Muscle of leg (tissue), 11 donors: Measurements from ENCODE around the gene PBX4. TPM values are rescaled to one million over a fixed set of nuclear protein-coding genes. Genes with fewer than 3 reads are reported as not detected.

Source experiments
- DNase-seq: peaks from one replicate; pipeline ENCODE4 v3.0.0; 2013
- H3K27ac ChIP-seq: one replicate; pipeline ENCODE4 v1.5.1; 2013; ENCODE audit warnings: mild to moderate bottlenecking, low read length, control low read depth
- H3K27me3 ChIP-seq: one replicate; pipeline ENCODE4 v1.6.1; 2013; ENCODE audit warnings: low read length; ENCODE audit not compliant: control insufficient read depth, insufficient read depth
- H3K36me3 ChIP-seq: one replicate; pipeline ENCODE4 v1.6.1; 2013; ENCODE audit warnings: low read length; ENCODE audit not compliant: control insufficient read depth, insufficient read depth
- H3K4me1 ChIP-seq: one replicate; pipeline ENCODE4 v1.6.1; 2013; ENCODE audit warnings: low read length; ENCODE audit not compliant: control insufficient read depth, insufficient read depth
- H3K4me3 ChIP-seq: one replicate; pipeline ENCODE4 v1.5.1; 2013; ENCODE audit warnings: low read length, control low read depth
- H3K9me3 ChIP-seq: replicated peaks from 2 replicates; pipeline ENCODE4 v1.6.1; 2013; ENCODE audit warnings: low read depth, low read length; ENCODE audit not compliant: control insufficient read depth
- WGBS: methylation state at CpG from one replicate; pipeline ENCODE4 v1.1.5; 2013; ENCODE audit warnings: missing lambda C conversion rate; ENCODE audit not compliant: insufficient coverage; 5-methylcytosine and 5-hydroxymethylcytosine counted together
- polyA plus RNA-seq, 8 donors: library from polyadenylated mRNA; unstranded; fragments of 120-200 nt; gene quantifications; one replicate each; pipeline versions ENCODE4 v1.2.1 to v1.2.3, GENCODE V29; 2013; ENCODE audit warnings: inconsistent platforms in 1 of 8, low replicate concordance in 1 of 8; ENCODE audit not compliant: insufficient read length in 8 of 8, insufficient read depth in 1 of 8
- total RNA-seq: library from RNA; stranded (reverse); fragments of 120-200 nt; gene quantifications from one replicate; pipeline ENCODE4 v1.2.4, GENCODE V29; 2013

The PBX4 gene
- total and polyA plus RNA-seq, 9 donors = 1.5 to 3.1 (median 1.9) TPM

DNA sequence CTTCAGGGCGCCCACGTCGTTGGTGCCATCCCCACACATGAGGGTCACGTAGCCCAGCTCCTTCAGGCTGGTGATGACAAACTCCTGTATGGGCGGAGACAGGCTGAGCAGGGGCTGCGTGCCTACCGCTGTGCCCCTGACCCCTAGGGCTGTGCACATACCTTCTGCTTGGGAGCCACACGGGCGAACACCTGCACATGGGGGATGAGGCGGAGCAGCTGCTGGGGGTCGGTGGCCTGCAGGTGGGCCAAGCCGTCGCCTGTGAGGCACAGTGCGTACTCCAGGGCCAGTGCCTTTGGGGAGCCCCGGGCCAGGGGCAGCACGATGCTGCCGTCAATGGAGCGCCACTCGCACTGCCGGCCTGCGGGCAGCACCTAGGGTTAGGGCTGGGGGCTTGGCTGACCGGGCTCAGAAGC lies 31.1 kb upstream of the PBX4 start:
- peaks cover 12% of the 10 kb centered on the region for H3K4me1 ChIP-seq
- peaks cover 86% of the 10 kb centered on the region for H3K36me3 ChIP-seq
- no peak for DNase-seq
- WGBS = 93% methylated on average over 19 of the region's 22 CpGs
- H3K27ac ChIP-seq = no peak overlapping the region
- H3K9me3 ChIP-seq = no peaks in the 10 kb centered on the region
- no peaks in the 10 kb centered on the region for H3K27me3 ChIP-seq
- no peak overlapping the region for H3K4me3 ChIP-seq

DNA sequence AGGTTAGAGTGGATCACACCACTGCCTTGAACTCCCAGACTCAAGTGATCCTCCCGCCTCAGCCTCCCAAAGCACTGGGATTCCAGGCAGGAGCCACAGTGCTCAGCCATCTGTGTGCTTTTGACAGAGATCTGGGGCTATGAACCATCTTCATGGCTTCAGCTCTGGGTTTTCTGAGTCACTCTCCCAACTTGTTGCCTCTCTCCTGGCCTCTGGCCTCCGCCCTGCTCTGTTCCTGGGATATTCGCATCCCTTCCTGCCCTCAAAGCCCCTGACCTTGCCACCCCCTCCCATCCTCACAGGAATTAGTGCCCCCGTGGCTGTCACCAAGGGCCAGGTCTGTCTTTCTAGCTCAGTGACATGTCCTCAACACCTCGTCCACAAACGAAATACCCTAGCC lies 30.7 kb upstream of the PBX4 start:
- Histone ChIP-seq H3K9me3 (no peaks in the 10 kb centered on the region), H3K36me3 (peaks cover 84% of the 10 kb centered on the region), H3K27me3 (no peaks in the 10 kb centered on the region), H3K4me1 (peaks cover 13% of the 10 kb centered on the region), H3K27ac (no peak overlapping the region), H3K4me3 (no peak overlapping the region)
- WGBS = 86% methylated on average over 6 of the region's 6 CpGs
- DNase-seq = no peak

DNA sequence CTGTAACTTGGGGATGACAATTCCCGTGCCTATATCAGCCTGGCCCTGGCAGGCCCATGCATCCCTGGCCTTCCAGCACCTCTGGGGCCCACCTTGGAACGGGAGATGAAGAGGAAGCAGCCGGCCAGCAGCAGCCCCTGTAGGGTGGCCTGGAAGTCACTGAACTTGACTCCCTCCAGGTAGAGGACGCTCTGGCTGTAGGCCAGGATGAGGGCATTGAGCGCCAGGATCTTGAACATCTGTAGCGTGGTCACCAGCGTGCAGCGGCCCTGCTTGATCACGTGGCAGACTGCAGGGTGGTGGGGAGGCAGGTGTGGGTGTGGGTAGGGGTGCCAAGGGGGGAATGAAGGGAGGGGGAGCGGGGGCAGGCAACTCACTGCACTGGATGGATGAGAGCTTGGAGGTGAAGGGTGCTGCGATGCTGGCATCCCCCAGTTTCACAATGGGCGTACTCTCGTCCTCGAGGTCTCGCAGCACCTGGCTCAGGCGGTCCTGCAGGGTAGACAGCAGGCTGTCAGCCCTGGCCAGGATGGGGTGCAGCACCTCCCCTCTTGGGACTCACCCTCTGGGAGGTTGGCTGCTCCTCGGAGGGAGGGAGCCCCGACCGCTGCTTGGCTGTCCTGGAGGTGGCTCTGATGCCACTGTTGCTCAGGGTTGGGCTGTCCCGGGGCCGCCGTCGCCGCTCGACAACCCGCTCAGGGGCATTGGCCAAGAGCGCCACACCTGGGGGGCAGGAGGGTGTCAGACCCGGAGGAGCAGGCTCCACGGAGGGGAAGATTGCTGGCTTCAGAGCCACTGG lies 28.7 kb upstream of the PBX4 start:
- 90% methylated on average over 27 of the region's 29 CpGs for WGBS
- H3K27me3 ChIP-seq = peaks cover 5% of the 10 kb centered on the region
- peaks cover 29% of the 10 kb centered on the region for H3K4me1 ChIP-seq
- no peak for DNase-seq
- H3K36me3 ChIP-seq = peaks cover 68% of the 10 kb centered on the region
- no peaks in the 10 kb centered on the region for H3K9me3 ChIP-seq
- H3K27ac ChIP-seq = no peak overlapping the region
- no peak overlapping the region for H3K4me3 ChIP-seq

DNA sequence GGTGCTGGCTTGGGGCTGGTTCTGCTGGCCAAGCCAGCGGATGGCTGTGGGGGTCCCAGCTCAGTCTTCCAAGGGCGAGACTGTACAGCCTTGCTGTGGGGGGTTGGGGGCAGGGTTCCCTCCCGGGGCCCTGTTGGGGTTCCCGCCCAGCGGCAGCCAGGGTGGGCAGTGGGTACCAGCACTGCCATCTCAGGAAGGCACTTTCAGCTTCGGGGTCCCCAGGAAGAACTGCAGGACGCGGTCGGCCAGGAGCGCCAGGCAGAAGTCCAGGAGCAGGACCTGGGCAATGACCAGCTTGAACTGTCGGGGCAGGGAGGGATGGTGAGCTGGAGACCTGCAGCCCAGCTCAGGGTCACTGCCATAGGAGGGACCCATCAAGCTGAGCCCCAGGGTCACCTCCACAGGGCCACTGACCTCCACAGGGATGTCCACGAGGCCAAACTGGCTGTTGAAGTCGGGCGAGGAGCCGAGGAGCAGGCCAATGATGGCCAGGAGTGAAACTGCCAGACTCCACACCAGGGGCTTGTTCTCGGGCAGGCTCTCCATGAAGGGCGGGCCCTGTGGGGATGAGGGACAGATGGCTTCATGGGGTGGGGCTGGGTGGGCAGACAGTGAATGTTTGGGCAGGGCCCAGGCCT lies 26.9 kb upstream of the PBX4 start:
- peaks cover 17% of the 10 kb centered on the region for H3K4me1 ChIP-seq
- H3K36me3 ChIP-seq = peaks cover 50% of the 10 kb centered on the region

DNA sequence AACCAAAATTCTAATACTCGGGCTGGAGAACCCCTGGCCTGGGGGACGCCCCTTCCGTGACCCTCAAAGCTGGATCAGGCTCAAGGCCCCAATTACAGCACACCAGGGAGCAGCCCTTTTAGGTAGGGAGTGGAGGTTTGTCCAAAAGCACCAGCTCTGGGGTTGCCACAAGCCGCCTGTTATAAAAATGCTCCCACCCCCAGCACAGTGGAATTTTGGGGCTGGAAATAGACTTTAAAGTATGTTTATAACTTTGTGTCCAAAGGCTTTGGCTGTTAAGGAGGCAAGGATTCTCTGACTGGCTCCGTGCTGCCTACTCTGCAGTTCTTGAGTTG lies 25.5 kb upstream of the PBX4 start:
- peaks cover 17% of the 10 kb centered on the region for H3K4me1 ChIP-seq
- no peaks in the 10 kb centered on the region for H3K9me3 ChIP-seq
- peaks cover 5% of the 10 kb centered on the region for H3K27me3 ChIP-seq
- peaks cover 37% of the 10 kb centered on the region for H3K36me3 ChIP-seq
- DNase-seq = no peak
- no CpG with 5 or more reads among the region's 5 CpGs for WGBS
- H3K27ac ChIP-seq = no peak overlapping the region
- H3K4me3 ChIP-seq = no peak overlapping the region

More for the DNA sequence above, 26.9 kb upstream of the PBX4 start:
- Histone ChIP-seq H3K9me3 (no peaks in the 10 kb centered on the region), H3K4me3 (no peak overlapping the region), H3K27ac (no peak overlapping the region), H3K27me3 (peaks cover 5% of the 10 kb centered on the region)
- 89% methylated on average over 17 of the region's 17 CpGs for WGBS
- DNase-seq = no peak

DNA sequence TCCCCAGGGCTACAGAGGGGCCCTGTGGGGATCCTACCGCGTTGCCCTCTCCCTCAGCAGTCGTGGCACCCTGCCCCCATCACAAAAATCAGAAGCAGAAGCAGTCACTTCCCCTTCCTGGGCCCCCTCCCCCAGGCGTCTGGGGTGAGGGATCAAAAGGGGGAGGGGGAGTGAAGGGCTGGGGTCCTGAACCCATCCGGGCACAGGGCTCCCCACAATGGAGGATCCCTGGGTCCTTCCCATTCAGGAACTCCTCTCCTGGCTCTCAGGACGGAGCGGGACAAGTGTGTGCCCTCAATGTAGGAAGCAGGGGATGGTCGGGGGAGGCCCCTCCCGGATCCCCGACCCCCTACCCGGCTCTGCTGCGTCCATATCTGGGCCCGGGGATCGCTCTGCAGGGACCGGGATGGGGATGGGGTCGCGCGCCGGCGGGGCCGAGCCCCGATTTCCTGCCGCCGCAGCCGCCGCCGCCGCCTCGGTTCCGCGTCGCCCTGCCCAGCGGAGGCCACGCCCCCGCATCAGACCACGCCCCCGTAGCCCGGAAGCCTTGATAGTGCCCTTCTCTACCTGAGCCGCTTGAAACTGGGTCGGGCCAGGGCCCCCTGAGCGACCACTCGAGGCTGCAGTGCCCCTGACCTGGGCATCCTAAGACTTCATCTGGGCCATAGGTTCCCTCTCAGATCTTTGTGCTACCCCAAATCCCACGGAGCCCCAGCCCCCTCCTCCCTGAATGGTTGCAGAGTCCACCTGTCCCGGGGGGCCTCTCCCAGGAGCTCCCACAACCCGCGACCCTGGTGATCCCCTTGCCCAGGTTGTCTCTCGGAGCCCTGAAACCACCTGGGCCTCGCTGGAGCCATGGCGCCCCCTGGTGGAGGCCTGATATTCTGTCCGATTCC lies 24.9 kb upstream of the PBX4 start, which contains the start of gene GMIP:
Gene GMIP (minus strand): TSS at position 500 of the 896 bp plus-strand sequence. CDS start 128 bp downstream, at position 372.
- H3K9me3 ChIP-seq = no peaks in the 10 kb centered on the region
- peaks cover 5% of the 10 kb centered on the region for H3K27me3 ChIP-seq
- H3K4me3 ChIP-seq = peak within 1 kb of the TSS; percentile 69
- under 1% methylated on average over 44 of the region's 50 CpGs for WGBS
- no peak within 1 kb of the TSS for H3K27ac ChIP-seq
- H3K36me3 ChIP-seq = peaks cover 36% of the 10 kb centered on the region
- DNase-seq = peak; percentile 67
- peaks cover 17% of the 10 kb centered on the region for H3K4me1 ChIP-seq

DNA sequence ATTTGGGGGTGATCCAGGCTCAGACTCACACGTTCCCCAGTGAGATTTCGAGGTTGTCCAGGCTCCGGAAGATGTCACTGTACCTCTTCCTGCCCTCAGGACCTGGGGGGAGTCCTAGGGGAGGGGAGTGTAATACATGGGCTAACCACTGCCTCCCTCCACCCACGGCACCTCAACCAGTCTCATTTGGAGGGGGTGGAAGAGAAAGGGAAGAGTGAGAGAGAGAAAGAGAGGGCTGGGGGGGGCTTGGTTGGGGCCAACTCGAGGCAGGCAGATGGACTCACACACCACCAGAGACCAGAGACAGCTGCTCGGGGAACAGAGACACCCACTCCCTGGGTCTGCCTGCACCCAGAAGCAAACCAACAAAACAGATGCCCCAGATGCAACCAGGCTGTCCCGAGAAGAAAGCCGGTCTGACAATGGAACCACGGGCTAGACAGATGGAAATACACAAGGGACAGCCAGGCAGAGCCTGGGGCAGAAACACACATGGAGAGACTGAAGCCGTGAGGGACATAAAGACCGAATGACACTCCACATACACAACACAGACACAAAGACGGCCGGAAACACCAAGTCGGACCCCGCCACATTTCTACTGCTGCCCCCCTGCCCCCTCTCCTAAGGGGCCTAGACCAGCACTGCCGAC lies 24.1 kb upstream of the PBX4 start:
- Histone ChIP-seq H3K9me3 (no peaks in the 10 kb centered on the region), H3K4me1 (peaks cover 17% of the 10 kb centered on the region), H3K4me3 (peak overlapping the region; percentile 69), H3K27ac (no peak overlapping the region), H3K36me3 (peaks cover 33% of the 10 kb centered on the region), H3K27me3 (peaks cover 5% of the 10 kb centered on the region)
- DNase-seq = no peak
- WGBS = 5% methylated on average over 5 of the region's 16 CpGs

DNA sequence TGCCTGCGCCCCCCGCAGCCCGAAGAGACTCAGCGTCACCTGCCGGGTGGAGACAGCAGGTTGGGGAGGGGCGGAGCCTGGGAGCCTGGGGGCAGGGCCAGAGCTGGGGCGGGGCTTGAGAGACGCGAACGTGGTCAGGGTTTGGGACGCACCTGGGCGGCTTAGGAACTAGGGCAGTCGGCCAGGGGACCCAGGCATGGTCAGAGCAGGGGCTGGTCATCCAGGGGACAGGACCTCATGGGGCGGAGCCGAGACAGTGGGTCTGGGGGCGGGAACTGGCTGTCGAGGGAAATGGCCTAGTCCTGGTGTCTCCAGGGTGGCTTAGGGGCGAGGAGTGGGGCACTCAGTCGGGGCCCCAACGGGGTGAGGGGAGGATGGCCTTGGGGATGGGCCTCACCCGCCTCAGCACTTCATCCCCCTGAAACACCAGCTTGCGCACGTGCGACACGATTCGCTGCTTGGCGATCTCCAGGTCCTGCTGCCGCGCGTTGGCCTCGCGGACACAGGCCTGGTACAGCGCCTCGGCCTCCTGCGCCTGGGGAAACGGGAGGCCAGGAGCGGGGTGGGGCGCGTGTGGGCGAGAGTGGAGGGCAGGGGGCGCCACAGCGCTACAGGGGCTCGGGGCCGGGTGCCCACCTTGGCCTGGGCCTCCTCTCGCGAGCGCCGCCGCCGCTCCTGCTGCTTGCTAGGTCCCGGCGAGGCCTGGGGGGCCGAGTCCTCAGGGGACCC lies 19.2 kb upstream of the PBX4 start:
- no peak overlapping the region for H3K4me3 ChIP-seq
- H3K27me3 ChIP-seq = peaks cover 2% of the 10 kb centered on the region
- H3K9me3 ChIP-seq = no peaks in the 10 kb centered on the region
- H3K27ac ChIP-seq = no peak overlapping the region
- 55% methylated on average over 48 of the region's 53 CpGs for WGBS
- no peak for DNase-seq
- peaks cover 13% of the 10 kb centered on the region for H3K36me3 ChIP-seq
- peaks cover 3% of the 10 kb centered on the region for H3K4me1 ChIP-seq

DNA sequence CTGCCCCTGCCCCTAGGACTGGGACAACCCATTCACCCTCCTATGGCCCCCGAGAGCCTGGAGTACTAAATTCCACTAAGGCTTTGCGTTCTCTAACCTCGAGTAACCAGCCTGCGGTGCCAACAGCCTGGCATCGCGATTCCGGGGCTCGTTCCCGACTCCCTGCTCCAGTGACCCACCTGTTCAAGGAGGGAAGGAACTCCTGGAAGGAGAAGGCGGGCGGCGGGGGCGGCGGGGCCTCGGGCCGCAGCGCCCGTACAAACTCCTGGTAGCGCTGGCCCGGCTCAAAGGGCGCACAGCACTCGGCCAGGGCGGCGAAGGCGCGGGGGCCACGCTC lies 18.7 kb upstream of the PBX4 start:
- peaks cover 2% of the 10 kb centered on the region for H3K27me3 ChIP-seq
- no peaks in the 10 kb centered on the region for H3K9me3 ChIP-seq
- no peaks in the 10 kb centered on the region for H3K4me1 ChIP-seq
- WGBS = 72% methylated on average over 25 of the region's 27 CpGs
- H3K27ac ChIP-seq = no peak overlapping the region
- DNase-seq = no peak
- peaks cover 13% of the 10 kb centered on the region for H3K36me3 ChIP-seq
- no peak overlapping the region for H3K4me3 ChIP-seq
